HEK293 (cell line): ENCODE data around the gene PKN1.

Experiments used
- KLF7 ChIP-seq: fragments of 450-650 bp; formaldehyde crosslinking; IDR thresholded peaks from 2 replicates; pipeline ENCODE4 v1.5.1; 2016; ENCODE audit warnings: missing biosample characterization, missing genetic modification characterization, borderline replicate concordance
- ZBTB26 ChIP-seq: fragments of 450-650 bp; formaldehyde crosslinking; optimal IDR thresholded peaks from 2 replicates; pipeline ENCODE3; 2016; ENCODE audit warnings: missing biosample characterization, mild to moderate bottlenecking, missing genetic modification characterization
- ZBTB7A ChIP-seq: fragments of 450-650 bp; formaldehyde crosslinking; IDR thresholded peaks from 2 replicates; pipeline ENCODE4 v1.5.1; 2016; ENCODE audit warnings: low read depth, missing biosample characterization, missing genetic modification characterization
- ZBTB8A ChIP-seq: fragments of 450-650 bp; formaldehyde crosslinking; IDR thresholded peaks from 2 replicates; pipeline ENCODE4 v1.5.1; 2016; ENCODE audit warnings: missing biosample characterization, missing genetic modification characterization
- ZNF23 ChIP-seq: fragments of 450-650 bp; formaldehyde crosslinking; IDR thresholded peaks from 2 replicates; pipeline ENCODE4 v1.5.1; 2016; ENCODE audit warnings: missing biosample characterization, missing genetic modification characterization, borderline replicate concordance
- ZNF280D ChIP-seq: fragments of 450-650 bp; formaldehyde crosslinking; IDR thresholded peaks from 2 replicates; pipeline ENCODE4 v1.5.1; 2016; ENCODE audit warnings: missing biosample characterization, missing genetic modification characterization
- ZNF354C ChIP-seq: fragments of 450-650 bp; formaldehyde crosslinking; IDR thresholded peaks from 2 replicates; pipeline ENCODE4 v1.5.1; 2016; ENCODE audit warnings: missing biosample characterization, missing genetic modification characterization, low read depth, borderline replicate concordance
- ZNF48 ChIP-seq: fragments of 450-650 bp; formaldehyde crosslinking; IDR thresholded peaks from 2 replicates; pipeline ENCODE4 v1.5.1; 2016; ENCODE audit warnings: missing biosample characterization, missing genetic modification characterization
- TF ChIP-seq, protein P1 (sequence below): fragments of 450-650 bp; formaldehyde crosslinking; IDR thresholded peaks from 2 replicates; pipeline ENCODE4 v1.5.1; 2016; ENCODE audit warnings: missing biosample characterization, missing genetic modification characterization, low read depth
- TF ChIP-seq, protein P2 (sequence below): fragments of 450-650 bp; formaldehyde crosslinking; IDR thresholded peaks from 2 replicates; pipeline ENCODE4 v1.5.1; 2016; ENCODE audit warnings: missing biosample characterization, missing genetic modification characterization
- TF ChIP-seq, protein P3 (sequence below): fragments of 450-650 bp; formaldehyde crosslinking; IDR thresholded peaks from 2 replicates; pipeline ENCODE4 v1.5.1; 2017; ENCODE audit warnings: missing biosample characterization, missing genetic modification characterization
- TF ChIP-seq, protein P4 (sequence below): fragments of 450-650 bp; formaldehyde crosslinking; IDR thresholded peaks from 2 replicates; pipeline ENCODE4 v1.5.1; 2016; ENCODE audit warnings: missing biosample characterization, missing genetic modification characterization
- TF ChIP-seq, protein P5 (sequence below): fragments of 450-650 bp; formaldehyde crosslinking; IDR thresholded peaks from 2 replicates; pipeline ENCODE4 v1.5.1; 2016; ENCODE audit warnings: missing biosample characterization, missing genetic modification characterization
- TF ChIP-seq, protein P6 (sequence below): fragments of 450-650 bp; IDR thresholded peaks from 2 replicates; pipeline ENCODE4 v1.5.1; 2018; ENCODE audit warnings: missing biosample characterization, missing genetic modification characterization

GRCh38 chr19:14411938-14412245 lies 21.2 kb upstream of the PKN1 start:
- TF ChIP-seq, protein P1, sequence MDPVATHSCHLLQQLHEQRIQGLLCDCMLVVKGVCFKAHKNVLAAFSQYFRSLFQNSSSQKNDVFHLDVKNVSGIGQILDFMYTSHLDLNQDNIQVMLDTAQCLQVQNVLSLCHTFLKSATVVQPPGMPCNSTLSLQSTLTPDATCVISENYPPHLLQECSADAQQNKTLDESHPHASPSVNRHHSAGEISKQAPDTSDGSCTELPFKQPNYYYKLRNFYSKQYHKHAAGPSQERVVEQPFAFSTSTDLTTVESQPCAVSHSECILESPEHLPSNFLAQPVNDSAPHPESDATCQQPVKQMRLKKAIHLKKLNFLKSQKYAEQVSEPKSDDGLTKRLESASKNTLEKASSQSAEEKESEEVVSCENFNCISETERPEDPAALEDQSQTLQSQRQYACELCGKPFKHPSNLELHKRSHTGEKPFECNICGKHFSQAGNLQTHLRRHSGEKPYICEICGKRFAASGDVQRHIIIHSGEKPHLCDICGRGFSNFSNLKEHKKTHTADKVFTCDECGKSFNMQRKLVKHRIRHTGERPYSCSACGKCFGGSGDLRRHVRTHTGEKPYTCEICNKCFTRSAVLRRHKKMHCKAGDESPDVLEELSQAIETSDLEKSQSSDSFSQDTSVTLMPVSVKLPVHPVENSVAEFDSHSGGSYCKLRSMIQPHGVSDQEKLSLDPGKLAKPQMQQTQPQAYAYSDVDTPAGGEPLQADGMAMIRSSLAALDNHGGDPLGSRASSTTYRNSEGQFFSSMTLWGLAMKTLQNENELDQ, result no peak
- TF ChIP-seq, protein P2, sequence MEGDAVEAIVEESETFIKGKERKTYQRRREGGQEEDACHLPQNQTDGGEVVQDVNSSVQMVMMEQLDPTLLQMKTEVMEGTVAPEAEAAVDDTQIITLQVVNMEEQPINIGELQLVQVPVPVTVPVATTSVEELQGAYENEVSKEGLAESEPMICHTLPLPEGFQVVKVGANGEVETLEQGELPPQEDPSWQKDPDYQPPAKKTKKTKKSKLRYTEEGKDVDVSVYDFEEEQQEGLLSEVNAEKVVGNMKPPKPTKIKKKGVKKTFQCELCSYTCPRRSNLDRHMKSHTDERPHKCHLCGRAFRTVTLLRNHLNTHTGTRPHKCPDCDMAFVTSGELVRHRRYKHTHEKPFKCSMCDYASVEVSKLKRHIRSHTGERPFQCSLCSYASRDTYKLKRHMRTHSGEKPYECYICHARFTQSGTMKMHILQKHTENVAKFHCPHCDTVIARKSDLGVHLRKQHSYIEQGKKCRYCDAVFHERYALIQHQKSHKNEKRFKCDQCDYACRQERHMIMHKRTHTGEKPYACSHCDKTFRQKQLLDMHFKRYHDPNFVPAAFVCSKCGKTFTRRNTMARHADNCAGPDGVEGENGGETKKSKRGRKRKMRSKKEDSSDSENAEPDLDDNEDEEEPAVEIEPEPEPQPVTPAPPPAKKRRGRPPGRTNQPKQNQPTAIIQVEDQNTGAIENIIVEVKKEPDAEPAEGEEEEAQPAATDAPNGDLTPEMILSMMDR, result no peak
- TF ChIP-seq ZNF48, result no peak
- no peak for TF ChIP-seq ZBTB8A (tag by site-specific recombination)
- no peak for TF ChIP-seq ZNF23 (tag by site-specific recombination)
- TF ChIP-seq KLF7 (tag by site-specific recombination), result no peak
- TF ChIP-seq ZBTB26 (tag by site-specific recombination), result no peak
- no peak for TF ChIP-seq ZBTB7A (tag by site-specific recombination)
- no peak for TF ChIP-seq ZNF354C (tag by site-specific recombination)
- TF ChIP-seq, protein P3, sequence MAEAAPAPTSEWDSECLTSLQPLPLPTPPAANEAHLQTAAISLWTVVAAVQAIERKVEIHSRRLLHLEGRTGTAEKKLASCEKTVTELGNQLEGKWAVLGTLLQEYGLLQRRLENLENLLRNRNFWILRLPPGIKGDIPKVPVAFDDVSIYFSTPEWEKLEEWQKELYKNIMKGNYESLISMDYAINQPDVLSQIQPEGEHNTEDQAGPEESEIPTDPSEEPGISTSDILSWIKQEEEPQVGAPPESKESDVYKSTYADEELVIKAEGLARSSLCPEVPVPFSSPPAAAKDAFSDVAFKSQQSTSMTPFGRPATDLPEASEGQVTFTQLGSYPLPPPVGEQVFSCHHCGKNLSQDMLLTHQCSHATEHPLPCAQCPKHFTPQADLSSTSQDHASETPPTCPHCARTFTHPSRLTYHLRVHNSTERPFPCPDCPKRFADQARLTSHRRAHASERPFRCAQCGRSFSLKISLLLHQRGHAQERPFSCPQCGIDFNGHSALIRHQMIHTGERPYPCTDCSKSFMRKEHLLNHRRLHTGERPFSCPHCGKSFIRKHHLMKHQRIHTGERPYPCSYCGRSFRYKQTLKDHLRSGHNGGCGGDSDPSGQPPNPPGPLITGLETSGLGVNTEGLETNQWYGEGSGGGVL, result no peak
- TF ChIP-seq, protein P4, sequence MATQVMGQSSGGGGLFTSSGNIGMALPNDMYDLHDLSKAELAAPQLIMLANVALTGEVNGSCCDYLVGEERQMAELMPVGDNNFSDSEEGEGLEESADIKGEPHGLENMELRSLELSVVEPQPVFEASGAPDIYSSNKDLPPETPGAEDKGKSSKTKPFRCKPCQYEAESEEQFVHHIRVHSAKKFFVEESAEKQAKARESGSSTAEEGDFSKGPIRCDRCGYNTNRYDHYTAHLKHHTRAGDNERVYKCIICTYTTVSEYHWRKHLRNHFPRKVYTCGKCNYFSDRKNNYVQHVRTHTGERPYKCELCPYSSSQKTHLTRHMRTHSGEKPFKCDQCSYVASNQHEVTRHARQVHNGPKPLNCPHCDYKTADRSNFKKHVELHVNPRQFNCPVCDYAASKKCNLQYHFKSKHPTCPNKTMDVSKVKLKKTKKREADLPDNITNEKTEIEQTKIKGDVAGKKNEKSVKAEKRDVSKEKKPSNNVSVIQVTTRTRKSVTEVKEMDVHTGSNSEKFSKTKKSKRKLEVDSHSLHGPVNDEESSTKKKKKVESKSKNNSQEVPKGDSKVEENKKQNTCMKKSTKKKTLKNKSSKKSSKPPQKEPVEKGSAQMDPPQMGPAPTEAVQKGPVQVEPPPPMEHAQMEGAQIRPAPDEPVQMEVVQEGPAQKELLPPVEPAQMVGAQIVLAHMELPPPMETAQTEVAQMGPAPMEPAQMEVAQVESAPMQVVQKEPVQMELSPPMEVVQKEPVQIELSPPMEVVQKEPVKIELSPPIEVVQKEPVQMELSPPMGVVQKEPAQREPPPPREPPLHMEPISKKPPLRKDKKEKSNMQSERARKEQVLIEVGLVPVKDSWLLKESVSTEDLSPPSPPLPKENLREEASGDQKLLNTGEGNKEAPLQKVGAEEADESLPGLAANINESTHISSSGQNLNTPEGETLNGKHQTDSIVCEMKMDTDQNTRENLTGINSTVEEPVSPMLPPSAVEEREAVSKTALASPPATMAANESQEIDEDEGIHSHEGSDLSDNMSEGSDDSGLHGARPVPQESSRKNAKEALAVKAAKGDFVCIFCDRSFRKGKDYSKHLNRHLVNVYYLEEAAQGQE, result no peak
- TF ChIP-seq, protein P5, sequence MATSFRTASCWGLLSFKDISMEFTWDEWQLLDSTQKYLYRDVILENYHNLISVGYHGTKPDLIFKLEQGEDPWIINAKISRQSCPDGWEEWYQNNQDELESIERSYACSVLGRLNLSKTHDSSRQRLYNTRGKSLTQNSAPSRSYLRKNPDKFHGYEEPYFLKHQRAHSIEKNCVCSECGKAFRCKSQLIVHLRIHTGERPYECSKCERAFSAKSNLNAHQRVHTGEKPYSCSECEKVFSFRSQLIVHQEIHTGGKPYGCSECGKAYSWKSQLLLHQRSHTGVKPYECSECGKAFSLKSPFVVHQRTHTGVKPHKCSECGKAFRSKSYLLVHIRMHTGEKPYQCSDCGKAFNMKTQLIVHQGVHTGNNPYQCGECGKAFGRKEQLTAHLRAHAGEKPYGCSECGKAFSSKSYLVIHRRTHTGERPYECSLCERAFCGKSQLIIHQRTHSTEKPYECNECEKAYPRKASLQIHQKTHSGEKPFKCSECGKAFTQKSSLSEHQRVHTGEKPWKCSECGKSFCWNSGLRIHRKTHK (tag by site-specific recombination), result no peak
- no peak for TF ChIP-seq ZNF280D (tag by site-specific recombination)
- TF ChIP-seq, protein P6, sequence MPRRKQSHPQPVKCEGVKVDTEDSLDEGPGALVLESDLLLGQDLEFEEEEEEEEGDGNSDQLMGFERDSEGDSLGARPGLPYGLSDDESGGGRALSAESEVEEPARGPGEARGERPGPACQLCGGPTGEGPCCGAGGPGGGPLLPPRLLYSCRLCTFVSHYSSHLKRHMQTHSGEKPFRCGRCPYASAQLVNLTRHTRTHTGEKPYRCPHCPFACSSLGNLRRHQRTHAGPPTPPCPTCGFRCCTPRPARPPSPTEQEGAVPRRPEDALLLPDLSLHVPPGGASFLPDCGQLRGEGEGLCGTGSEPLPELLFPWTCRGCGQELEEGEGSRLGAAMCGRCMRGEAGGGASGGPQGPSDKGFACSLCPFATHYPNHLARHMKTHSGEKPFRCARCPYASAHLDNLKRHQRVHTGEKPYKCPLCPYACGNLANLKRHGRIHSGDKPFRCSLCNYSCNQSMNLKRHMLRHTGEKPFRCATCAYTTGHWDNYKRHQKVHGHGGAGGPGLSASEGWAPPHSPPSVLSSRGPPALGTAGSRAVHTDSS, result no peak
